Stimulated activated CD8-positive, alpha-beta memory T cell treated with anti-CD3 and anti-CD28 coated beads, Interleukin-2, amount 100 ng/mL, for 48 hours (primary cell): ENCODE measurements around the gene TESMIN.

Source experiments
- DNase-seq, 2 donors: peaks; one replicate each; pipeline ENCODE4 v3.0.0-alpha.2; 2020; ENCODE audit warnings: low read depth in 2 of 2

Gene TESMIN

DNA sequence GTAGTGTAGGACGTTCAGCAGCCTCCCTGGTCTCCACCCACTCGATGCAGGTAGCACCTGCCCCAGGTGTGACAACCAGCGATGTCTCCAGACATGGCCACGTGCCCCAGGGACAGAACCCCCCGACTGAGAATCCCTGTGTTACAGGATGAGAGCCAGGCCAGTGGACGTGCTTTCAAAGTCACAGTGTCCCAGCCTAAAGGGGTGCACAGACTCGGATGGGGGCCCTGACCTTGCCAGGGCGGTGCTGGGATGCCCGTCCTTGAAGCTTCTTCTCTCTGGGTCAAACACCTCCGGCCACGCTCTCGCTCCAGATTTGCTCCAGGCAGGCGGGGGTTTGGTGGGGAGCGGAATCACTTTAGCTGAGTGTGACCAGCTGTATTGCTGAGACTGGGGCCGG, 90.3 kb downstream of the TESMIN start:
- DNase-seq: no peak

- DNase-seq: no peak
Measured at GRCh38 chr11:68660066-68660810, 91.1 kb downstream of the TESMIN start.

DNA sequence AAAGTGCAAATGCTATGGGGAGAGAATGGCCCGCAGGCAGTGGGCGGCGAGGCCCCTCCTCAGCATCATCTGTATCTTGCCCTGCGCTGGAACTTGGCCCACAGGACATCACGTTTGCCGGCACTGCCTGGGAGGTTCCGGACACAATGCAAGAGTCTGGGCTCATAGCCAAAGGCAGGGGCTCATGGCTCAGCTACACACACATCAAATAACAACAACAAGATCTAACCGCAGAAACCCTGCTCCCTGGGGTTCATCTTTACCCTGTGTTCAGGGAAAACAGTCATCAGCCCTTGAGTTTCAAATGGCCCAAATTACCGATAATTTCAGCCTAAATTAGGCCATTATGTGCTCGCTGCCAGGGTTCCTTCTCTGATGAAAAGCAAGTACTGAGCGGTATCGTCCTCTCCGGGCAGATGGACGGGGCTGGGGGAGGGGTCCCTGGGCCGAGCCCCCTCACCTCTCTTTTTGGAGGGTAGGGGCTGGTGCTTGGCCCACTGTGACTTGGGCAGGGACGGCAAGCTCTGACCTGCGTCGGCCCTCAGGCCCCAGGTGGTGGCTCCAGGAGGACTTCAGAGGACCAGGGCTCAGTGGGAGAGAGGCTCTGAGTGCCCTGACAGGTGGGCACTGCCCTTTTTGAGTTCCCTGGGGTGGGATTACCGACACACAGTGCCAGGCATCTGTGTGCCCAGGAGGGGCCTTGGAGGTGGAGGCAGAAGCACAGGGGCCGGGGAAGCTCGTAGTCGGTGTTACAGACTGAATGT, 92.0 kb downstream of the TESMIN start:
- no peak for DNase-seq

GRCh38 chr11:68658661-68659060, 92.7 kb downstream of the TESMIN start:
- no peak for DNase-seq

- no peak for DNase-seq
Measured at GRCh38 chr11:68658097-68658496, 93.2 kb downstream of the TESMIN start.
